ENCODE measurements around the gene HNRNPAB.

GRCh38 chr5:178198706-178199105, 5.6 kb upstream of the HNRNPAB start:
- TF ChIP-seq CTCF (IDR thresholded peaks at IDR 0.05; ENCODE audit: low read depth, low read length) (no peak), EZH2phosphoT487 (IDR thresholded peaks at IDR 0.05; ENCODE audit: low read depth) (no peak)

Measured in OCI-LY3 (cell line).